Activated CD4-positive, alpha-beta T cell treated with anti-CD3 and anti-CD28 coated beads, Interleukin-2, amount 50 U/mL, for 4 hours (primary cell): ENCODE data around the gene NOVA1.

ENCODE experiments used
- DNase-seq, 2 experiments: peaks; one replicate each; pipeline ENCODE4 v3.0.0-alpha.2; 2020

NOVA1 gene

GRCh38 chr14:26589925-26590324 is 7.9 kb downstream of the NOVA1 start:
- DNase-seq, result no peak

GRCh38 chr14:26577711-26578110 is 20.1 kb downstream of the NOVA1 start:
- no peak for DNase-seq

DNA sequence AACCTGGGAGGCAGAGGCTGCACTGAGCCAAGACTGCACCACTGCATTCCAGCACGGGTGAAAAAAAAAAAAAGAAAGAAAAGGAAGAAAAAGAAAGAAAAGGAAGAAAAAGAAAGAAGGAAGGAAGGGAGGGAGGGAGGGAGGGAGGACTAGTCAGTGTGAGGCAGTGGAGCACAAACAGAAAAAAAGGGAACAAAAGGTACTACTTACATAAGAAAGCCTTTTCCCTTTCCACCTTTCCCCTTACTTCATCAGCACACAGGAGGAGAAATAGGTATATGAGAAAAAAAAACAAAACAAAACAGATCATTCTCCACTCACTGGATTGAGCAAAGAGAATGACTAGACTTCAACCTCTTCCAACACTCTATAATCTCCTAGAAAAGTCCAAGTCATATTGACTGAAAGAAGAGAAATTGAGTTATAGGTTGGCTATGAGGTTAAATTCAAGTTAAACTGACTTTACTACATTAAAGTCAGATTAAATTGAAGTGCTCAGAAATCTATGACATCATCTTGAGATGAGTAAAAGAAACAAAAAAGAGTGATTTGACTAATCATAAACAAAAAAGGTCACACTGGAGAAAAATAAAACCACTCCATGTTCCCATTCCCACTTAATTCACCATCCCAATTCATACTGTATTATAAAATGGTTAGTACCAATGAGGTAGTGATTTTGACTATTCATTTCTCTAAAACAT is 43.6 kb downstream of the NOVA1 start:
- no peak for DNase-seq

GRCh38 chr14:26549571-26549970 is 48.3 kb downstream of the NOVA1 start:
- no peak for DNase-seq

DNA sequence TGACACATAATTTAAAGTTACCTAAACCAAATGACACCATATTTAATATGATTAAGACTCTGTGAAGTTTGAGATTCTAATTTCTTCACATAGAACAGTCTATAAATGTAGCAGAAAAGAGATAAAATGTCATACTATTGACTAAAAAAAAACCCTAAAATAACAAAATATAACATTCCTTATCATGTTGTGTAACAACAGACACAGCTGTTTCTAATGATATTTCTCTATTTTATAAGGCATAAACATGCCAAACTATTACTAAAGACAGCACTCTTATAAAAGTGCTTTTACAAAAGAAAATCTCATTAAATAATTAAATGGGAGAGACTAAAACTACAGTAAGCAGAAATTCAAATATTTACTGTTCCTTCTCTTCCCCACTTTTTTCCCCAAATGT is 49.4 kb downstream of the NOVA1 start:
- DNase-seq, result no peak

GRCh38 chr14:26538176-26538575 is 59.7 kb downstream of the NOVA1 start:
- DNase-seq, result no peak

GRCh38 chr14:26531894-26532293 is 65.9 kb downstream of the NOVA1 start:
- no peak for DNase-seq

DNA sequence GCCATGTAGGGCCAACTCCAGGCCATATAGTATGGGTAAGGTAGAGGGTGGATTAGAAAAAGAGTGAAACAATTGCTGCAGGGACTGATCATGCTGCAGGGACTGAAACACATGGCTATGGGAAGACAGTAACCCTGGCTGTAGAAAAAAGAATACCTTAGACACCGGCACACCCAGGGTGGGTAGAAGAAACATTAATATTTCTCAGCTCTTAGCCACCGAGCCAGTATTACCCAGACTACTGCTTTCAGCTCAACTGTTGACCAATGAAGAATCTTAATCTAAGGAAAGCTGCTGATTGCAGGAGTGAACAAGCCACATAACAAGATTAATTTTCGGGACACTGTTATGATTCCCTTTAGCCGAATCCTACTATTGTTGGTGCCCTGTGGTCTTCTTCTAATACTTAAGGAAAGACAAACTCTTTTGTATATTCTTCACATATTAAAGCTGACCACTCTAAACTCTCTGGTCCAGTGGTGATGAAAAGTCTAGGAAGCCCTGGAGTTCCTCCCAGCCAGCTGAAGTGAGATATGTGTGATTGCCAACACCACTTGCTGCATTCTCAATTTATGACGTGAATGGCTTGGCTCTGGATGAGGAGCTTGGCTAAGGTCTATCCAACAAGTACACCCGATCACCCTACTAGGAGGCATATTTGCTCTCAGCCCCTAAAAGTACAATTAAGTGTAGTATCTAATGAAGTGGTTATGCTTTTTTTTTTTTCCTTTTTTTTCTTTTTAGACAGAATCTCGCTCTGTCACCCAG is 69.2 kb downstream of the NOVA1 start:
- DNase-seq, result no peak

GRCh38 chr14:26527095-26527494 is 70.7 kb downstream of the NOVA1 start:
- DNase-seq, result no peak

DNA sequence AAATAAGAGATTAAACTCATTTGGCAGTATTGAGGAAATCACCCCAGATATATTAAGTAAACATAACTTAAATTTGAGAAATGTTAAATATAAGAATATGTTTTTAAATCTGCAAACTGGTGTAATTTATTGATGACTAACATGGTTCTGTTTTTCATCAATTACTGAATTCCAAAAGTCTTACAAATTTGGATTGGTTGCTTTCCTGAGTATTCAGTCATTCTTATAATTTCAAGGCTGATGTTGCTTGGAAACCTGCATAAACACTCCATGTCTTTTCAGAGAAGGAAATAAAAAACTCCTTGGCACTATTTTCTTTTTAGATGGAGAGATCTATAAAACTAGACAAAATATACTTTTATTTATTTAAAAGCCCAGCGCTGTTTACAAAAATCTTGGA is 71.7 kb downstream of the NOVA1 start:
- DNase-seq, result no peak

GRCh38 chr14:26525085-26525484 is 72.7 kb downstream of the NOVA1 start:
- no peak for DNase-seq

DNA sequence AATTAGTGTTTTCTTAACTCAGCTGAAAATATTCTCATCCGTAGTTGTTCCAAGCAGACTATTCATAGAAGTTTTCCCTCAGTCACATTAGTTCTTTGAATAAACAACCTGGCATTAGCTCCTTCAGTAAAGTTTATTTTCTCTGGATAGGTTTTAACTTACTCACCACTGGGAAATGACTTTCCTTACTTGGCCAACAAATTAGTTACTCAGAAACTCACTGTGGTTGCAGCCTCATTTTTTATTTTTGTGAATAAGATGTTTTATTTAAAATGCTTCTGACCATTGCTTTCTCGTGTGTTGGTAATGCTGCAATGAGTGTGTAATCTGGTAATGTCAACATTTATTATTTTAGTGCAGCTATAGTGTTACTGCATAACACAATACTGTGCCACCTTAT is 74.9 kb downstream of the NOVA1 start:
- DNase-seq, result no peak

DNA sequence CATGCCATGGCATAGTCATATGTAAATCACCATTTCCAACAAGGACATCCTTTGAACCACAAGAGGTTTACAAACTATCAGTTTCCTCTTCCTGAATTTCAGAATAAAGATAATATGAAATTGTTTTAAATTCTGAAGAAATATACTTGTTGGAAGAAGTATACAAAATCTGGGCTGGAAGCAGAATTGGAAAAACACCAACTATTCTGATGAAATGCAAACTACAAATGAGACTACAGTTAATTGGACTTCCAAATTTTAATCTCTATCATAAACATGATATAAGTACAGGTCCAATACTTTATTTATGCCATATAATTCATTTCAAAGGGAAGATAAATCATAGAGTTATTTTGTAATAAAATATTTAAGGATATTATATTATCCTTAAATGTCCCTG is 80.1 kb downstream of the NOVA1 start:
- no peak for DNase-seq

DNA sequence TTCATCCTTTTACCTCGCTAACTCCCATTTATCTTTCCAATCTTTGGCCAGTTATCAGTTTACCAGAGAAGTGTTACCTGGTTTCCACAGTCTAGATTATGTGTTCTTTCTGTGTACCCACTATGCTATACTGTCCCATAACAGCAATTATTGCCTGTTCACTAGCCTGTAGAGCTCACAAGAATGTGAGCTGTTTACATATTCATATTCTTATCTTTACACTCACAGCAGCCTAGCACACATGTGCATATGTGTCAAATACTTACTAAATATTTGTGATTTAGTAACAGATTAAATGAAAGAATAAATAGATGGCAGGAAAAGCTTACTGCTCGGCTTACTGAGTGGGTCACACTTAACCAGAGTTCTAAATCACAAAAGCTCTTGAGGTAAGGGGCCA is 97.8 kb downstream of the NOVA1 start:
- no peak for DNase-seq

GRCh38 chr14:26499546-26499945 is 98.3 kb downstream of the NOVA1 start:
- DNase-seq, result no peak

DNA sequence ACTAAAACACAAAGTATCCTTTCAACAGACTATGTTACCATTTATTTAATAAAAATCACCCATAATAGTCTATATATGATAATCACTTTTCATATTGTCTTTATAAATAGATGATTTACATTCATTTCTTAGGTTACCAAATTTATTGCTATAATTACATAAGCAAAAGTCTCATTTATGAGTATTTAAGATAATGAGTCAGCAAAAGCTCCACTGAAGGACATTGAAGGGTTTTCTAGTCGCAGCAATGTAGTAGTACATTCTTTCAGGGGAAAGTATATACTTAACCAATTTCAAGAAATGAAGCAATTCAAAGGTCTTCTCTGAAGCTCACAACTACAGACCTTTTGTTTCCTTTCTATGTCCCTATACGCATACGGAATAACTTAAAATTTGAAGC is 110.9 kb downstream of the NOVA1 start:
- DNase-seq, result no peak

- no peak for DNase-seq
Observed at GRCh38 chr14:26484562-26484961, 113.3 kb downstream of the NOVA1 start.

DNA sequence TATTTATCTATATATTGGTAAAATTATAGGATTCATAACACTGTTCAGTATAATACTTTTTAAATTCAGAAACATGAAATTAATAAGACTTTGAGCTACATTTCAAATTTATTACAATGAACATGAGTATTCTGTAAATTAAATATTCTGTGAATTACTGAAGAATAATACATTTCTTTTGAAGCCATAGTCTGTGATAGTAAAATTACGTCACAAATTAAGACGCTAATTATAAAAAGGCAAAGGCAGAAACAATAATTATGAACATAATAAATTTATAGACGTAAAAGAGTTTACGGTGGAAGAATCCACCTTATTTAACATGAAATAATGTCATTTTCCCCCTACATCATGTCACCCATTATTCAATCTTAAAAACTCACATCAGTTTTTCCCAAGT is 118.9 kb downstream of the NOVA1 start:
- no peak for DNase-seq

DNA sequence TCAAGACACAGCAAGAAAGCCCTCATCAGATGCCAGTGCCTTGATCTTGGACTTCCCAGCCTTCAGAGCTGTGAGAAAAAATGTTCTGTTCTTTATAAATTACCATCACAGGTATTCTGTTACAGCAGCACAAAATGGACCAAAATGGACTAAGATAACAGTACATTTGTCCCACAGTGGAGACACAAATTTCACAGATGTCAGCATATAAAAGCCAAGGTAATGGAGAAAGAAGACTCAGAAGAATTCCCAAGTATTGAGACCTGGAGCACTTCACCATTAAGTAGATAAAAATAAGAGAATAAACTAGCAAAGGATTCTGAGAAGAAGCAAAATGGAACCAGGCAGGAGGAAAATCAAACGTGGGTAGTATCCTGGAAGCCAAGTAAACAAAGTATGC is 131.0 kb downstream of the NOVA1 start:
- DNase-seq, result no peak

DNA sequence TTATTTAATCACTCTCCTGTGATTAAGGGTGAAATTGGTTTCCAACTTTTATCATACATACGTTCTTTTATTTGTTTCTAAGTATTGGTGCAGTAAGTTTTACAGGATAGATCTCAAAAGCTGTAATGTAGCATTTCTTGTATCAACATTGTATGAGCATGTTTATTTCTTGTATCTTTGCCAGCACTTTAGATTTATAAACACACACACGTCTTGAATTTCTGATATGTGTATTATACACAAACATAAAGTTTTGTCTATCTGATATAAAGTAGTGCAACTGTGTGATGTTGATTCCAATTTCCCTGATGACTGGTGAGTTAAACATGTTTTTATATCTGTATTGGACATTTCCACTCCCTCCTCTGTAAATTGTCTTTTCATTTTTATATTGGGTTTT is 134.7 kb downstream of the NOVA1 start:
- no peak for DNase-seq

- DNase-seq, result no peak
Observed at GRCh38 chr14:26454105-26454504, 143.7 kb downstream of the NOVA1 start.

DNA sequence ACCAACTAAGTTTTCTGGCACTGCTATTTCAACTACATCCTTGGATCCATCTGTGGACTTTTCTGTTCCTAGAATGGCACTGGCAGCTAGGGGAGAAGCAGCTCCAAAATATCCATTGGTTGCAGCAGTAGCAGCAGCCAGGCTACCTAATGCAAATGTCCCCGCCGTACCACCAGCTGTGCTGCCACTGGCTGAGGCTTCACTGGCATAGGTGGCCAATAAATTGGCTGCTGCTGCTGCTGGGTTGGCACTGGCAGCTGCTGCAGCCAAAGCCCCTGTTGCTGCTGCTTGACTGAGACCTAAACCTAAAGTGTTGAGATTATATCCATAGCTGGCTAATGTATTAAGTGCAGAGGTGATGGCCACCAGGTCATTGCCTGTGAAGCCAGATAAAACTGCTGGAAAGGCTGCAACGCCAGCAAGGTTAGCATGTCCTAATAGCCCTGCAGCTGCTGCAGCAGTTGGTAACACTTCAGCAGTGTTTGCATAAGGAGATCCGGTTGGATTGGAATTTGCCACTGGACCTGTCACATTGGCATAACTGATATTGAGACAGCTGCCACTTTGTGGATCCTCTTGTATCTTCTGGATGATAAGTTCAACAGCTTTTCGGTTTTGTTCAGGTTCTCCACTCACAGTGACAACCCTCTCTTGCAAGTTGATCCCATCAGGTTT is 149.5 kb downstream of the NOVA1 start:
- DNase-seq, result no peak

GRCh38 chr14:26444822-26445221 is 153.0 kb downstream of the NOVA1 start:
- no peak for DNase-seq

- DNase-seq, result no peak
Observed at GRCh38 chr14:26443654-26444053, 154.2 kb downstream of the NOVA1 start.
